BJ (cell line): Measurements from ENCODE around the gene HP. TPM values are rescaled to one million over a fixed set of nuclear protein-coding genes. Genes with fewer than 3 reads are reported as not detected.

Source experiments
- CTCF ChIA-PET: fragments of 350-600 bp; formaldehyde crosslinking; extraction: SDS; loops from one replicate; lab custom pipeline; 2021; ENCODE audit warnings: antibody characterized with exemption, inconsistent platforms; lab: Yijun Ruan, JAX
- POLR2A ChIA-PET: fragments of 300-600 bp; sonication (Branson Sonifier 250); formaldehyde crosslinking; extraction: SDS; loops from one replicate; lab custom pipeline; 2021; ENCODE audit warnings: antibody characterized with exemption; lab: Charles Lee
- DNase-seq: peaks from one replicate; pipeline ENCODE4 v3.0.0-alpha.2; 2011; ENCODE audit warnings: low read depth
- H3K27me3 ChIP-seq: 2 replicates; pipeline ENCODE4 v1.6.0; 2011; ENCODE audit warnings: low read length; ENCODE audit not compliant: control insufficient read depth, insufficient read depth
- H3K36me3 ChIP-seq: 2 replicates; pipeline ENCODE4 v1.5.1; 2011; ENCODE audit warnings: low read length; ENCODE audit not compliant: control insufficient read depth, insufficient read depth
- H3K4me3 ChIP-seq: 2 replicates; pipeline ENCODE4 v1.5.1; 2011; ENCODE audit warnings: low read depth, mild to moderate bottlenecking, control low read depth, low read length
- polyA plus RNA-seq: library from polyadenylated mRNA; depleted of rRNA; stranded (reverse); fragments of >200 nt; gene quantifications from 2 replicates; pipeline ENCODE4 v1.2.3, GENCODE V29; 2011; rRNA removed
- TF ChIP-seq, protein P1 (sequence below): IDR thresholded peaks from 2 replicates; pipeline ENCODE4 v1.5.1; 2011; ENCODE audit warnings: low read depth, mild to moderate bottlenecking, control low read depth, inconsistent platforms, low read length, moderate library complexity; ENCODE audit not compliant: insufficient read depth

HP gene
- polyA plus RNA-seq, 1 experiment, result not detected

DNA sequence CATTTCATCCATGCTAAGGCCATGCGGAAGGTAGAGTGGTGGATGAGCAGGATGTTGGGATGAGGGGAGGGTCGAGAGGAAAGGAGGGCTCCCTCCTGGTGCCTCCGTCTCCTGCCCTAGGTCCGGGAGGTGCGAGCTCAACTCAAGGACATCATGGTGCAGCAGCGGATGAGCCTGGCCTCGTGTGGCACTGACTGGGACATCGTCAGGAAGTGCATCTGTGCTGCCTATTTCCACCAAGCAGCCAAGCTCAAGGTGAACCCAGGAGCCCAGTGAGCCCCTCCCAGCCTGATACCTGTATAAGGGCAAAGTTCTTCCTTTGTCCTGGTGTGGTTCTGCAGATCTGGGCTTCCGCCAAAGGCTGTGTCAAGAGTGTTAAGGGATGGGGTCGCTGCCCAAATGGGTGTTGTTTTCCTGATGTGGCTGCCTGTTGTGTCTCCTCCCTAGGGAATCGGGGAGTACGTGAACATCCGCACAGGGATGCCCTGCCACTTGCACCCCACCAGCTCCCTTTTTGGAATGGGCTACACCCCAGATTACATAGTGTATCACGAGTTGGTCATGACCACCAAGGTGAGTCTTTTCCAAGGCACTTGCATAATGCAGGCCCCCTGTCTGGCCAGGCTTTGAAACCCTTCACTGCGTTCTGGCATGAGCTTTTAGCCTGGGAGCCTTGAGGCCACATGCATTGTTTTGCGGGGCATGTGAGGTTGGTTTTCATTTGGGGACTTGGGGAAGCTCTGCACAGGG is 54.2 kb downstream of the HP start:
- Histone ChIP-seq H3K27me3 (no peaks in the 10 kb centered on the region), H3K36me3 (peaks cover 63% of the 10 kb centered on the region), H3K4me3 (no peak overlapping the region)
- CTCF ChIA-PET, result interaction anchor here (1.1 to 1.5 kb wide), 2 partner anchors 9 to 17 kb away, joined by 3 read pairs; no protein-coding TSS in a partner anchor
- POLR2A ChIA-PET, result no interaction called here
- TF ChIP-seq, protein P1, sequence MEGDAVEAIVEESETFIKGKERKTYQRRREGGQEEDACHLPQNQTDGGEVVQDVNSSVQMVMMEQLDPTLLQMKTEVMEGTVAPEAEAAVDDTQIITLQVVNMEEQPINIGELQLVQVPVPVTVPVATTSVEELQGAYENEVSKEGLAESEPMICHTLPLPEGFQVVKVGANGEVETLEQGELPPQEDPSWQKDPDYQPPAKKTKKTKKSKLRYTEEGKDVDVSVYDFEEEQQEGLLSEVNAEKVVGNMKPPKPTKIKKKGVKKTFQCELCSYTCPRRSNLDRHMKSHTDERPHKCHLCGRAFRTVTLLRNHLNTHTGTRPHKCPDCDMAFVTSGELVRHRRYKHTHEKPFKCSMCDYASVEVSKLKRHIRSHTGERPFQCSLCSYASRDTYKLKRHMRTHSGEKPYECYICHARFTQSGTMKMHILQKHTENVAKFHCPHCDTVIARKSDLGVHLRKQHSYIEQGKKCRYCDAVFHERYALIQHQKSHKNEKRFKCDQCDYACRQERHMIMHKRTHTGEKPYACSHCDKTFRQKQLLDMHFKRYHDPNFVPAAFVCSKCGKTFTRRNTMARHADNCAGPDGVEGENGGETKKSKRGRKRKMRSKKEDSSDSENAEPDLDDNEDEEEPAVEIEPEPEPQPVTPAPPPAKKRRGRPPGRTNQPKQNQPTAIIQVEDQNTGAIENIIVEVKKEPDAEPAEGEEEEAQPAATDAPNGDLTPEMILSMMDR, result no peak
- DNase-seq, result no peak

DNA sequence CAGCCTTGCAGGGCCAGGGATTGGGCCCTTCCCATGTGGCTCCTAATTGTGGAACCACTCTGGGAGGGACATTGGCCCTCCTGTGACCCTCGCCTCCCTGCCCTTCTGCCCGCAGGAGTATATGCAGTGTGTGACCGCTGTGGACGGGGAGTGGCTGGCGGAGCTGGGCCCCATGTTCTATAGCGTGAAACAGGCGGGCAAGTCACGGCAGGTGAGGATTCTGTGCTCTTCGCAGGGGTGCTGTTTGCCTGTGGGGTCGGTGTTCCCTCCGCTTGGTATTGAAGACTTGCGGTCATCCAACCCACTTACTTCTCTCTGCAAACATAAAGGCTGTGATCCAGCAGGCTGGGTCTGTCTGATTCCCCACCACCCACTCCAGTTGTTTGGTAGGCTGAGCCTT is 55.0 kb downstream of the HP start:
- Histone ChIP-seq H3K27me3 (no peaks in the 10 kb centered on the region), H3K36me3 (peaks cover 56% of the 10 kb centered on the region), H3K4me3 (no peak overlapping the region)
- TF ChIP-seq, protein P1, result no peak
- ChIA-PET CTCF (interaction anchor here (1.1 to 1.5 kb wide), 2 partner anchors 8 to 16 kb away, joined by 3 read pairs; no protein-coding TSS in a partner anchor), POLR2A (no interaction called here)
- DNase-seq, result no peak

DNA sequence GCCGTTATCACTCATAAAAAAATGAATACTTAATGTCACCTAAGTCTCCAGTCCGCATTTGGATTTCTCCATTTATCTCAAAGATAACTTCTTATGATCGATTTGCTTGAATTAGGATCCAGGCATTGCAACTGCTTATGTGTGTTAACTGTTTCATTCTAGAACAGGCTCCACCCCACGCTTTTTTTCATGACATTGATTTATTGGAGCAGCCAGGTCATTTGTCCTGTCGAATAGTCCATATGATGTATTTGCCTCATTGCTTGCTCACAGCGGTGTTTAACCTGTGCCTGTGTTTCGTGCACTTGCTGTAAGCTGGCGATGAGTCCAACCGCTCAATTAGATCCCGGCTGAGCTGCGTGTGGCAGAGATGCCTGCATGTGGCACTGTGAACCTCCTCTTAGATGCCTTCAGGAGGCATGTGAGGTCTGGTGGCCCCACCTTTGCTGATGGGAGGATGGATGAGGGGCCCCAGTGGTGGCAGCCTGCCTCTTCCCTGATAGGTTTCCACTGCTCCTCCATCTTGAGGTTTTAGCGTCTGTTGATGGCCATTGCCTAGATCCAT is 55.7 kb downstream of the HP start:
- no peak for DNase-seq
- no peak overlapping the region for H3K4me3 ChIP-seq
- TF ChIP-seq, protein P1, result no peak
- CTCF ChIA-PET, result interaction anchor here (1.5 to 1.9 kb wide), 2 partner anchors 15 kb away, joined by 3 to 10 read pairs; no protein-coding TSS in a partner anchor
- H3K36me3 ChIP-seq, result peaks cover 49% of the 10 kb centered on the region
- no peaks in the 10 kb centered on the region for H3K27me3 ChIP-seq
- POLR2A ChIA-PET, result no interaction called here

Other genes starting within 250 kb of the HP start
- gene AP1G1, start 245.7 kb upstream of the HP start, polyA plus RNA-seq, result 59.8 and 86.6 TPM in 2 replicates
- gene ATXN1L, start 208.5 kb upstream of the HP start, polyA plus RNA-seq, result 13.5 and 13.6 TPM in 2 replicates
- 3.5 and 5.0 TPM in 2 replicates for gene ZNF821, start 170.3 kb upstream of the HP start, polyA plus RNA-seq
- 227 and 236 TPM in 2 replicates for gene IST1, start 159.0 kb upstream of the HP start, polyA plus RNA-seq
- not detected in 2 replicates for gene PKD1L3, start 54.1 kb upstream of the HP start, polyA plus RNA-seq
- gene DHODH, start 45.8 kb upstream of the HP start, polyA plus RNA-seq, result 2.7 and 3.1 TPM in 2 replicates
- not detected in 2 replicates for gene HPR, start 8.7 kb downstream of the HP start, polyA plus RNA-seq
- gene TXNL4B, start 39.1 kb downstream of the HP start, polyA plus RNA-seq, result 8.3 and 11.5 TPM in 2 replicates
- gene DHX38, start 39.3 kb downstream of the HP start, polyA plus RNA-seq, result 23.3 and 37.6 TPM in 2 replicates
- gene PMFBP1, start 117.7 kb downstream of the HP start, polyA plus RNA-seq, result 0.04 and 0.07 TPM in 2 replicates